IPS-18a (cell line): ENCODE results near the gene LRRC74A.
"Not testable (repeated sequence)": the region's sequence is repeated elsewhere in the genome, so short reads cannot be mapped to it uniquely, and the experiment has no call there.

ENCODE experiments used
- H3K27ac ChIP-seq: one replicate; pipeline ENCODE4 v1.5.1; 2013; ENCODE audit warnings: low read length
- H3K27me3 ChIP-seq: one replicate; pipeline ENCODE4 v1.6.1; 2013; ENCODE audit warnings: mild to moderate bottlenecking, low read length; ENCODE audit not compliant: control insufficient read depth, insufficient read depth
- H3K36me3 ChIP-seq: one replicate; pipeline ENCODE4 v1.6.1; 2013; ENCODE audit warnings: low read depth, low read length; ENCODE audit not compliant: control insufficient read depth
- H3K4me1 ChIP-seq: one replicate; pipeline ENCODE4 v1.6.1; 2013; ENCODE audit warnings: low read depth, low read length; ENCODE audit not compliant: control insufficient read depth
- H3K4me3 ChIP-seq: one replicate; pipeline ENCODE4 v1.5.1; 2013; ENCODE audit warnings: low read length
- H3K9ac ChIP-seq: one replicate; pipeline ENCODE4 v1.6.1; 2013; ENCODE audit warnings: mild to moderate bottlenecking, low read length, moderate library complexity
- H3K9me3 ChIP-seq: one replicate; pipeline ENCODE4 v1.6.1; 2013; ENCODE audit warnings: low read depth, low read length; ENCODE audit not compliant: control insufficient read depth

Gene LRRC74A

DNA sequence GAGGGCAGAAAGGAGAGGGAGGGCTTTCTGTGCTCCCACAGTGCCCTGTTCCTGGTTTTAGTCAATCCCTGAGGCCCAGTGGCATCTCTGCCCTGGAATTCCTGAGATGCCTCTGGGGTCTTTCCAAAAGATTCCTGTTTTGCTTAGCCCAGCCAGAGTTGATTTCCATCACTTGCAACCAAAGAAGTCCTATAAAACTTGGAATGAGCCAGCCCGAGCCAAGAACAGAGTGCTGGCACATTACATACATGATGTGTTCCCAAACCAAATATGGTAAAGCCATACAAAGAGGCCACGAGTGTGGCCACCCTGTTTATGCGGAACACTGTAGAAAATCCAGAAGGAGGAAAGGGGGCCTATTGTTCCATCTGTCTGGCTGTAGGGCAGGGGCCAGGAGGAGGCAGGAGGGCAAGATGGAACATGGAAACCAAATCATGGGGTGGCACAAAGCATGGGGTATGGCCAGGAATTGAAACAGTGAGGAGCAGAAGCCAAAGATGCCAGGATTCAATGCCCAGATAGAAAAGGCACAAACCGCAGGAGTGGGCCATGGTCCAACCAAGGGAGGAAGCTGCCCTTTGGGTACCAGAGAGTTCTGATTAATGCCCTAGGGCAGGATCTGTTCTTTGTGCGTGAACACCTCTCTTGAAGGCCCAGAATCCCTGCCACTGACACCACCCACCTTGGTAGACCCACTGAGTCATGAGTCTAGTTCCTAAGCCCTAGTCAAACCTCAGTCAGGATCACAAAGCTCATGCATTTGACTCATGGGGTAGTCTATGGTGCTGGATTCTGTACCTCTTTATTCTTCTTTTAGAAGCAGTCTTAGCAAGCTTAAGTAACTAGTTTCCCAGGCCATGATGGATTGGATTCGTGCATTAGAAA lies 75.2 kb downstream of the LRRC74A start:
- H3K9me3 ChIP-seq = no peaks in the 10 kb centered on the region
- H3K36me3 ChIP-seq = no peaks in the 10 kb centered on the region
- H3K9ac ChIP-seq = no peak overlapping the region
- no peaks in the 10 kb centered on the region for H3K4me1 ChIP-seq
- no peaks in the 10 kb centered on the region for H3K27me3 ChIP-seq
- no peak overlapping the region for H3K27ac ChIP-seq
- H3K4me3 ChIP-seq = no peak overlapping the region

DNA sequence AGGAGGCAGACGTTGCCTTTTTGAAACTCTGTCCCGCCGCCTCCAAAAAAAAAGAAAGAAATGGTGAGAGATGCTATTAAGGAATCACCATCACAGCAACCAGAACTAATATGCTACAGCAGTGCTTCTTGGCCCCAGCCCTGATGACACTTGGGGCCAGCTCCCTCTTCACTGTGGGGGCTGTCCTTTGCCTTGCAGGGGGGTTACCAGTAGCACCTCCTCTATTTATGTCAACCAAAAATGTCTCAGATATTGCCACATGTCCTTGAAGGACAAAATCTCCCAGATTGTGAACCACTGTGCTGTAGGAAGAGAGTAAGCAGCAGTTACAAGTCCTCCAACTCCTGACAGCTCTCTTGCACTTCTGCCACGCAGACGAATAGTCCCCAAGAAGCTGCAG lies 76.4 kb downstream of the LRRC74A start:
- Histone ChIP-seq H3K9ac (no peak overlapping the region), H3K9me3 (no peaks in the 10 kb centered on the region), H3K36me3 (no peaks in the 10 kb centered on the region), H3K4me3 (no peak overlapping the region), H3K27ac (no peak overlapping the region), H3K4me1 (no peaks in the 10 kb centered on the region), H3K27me3 (no peaks in the 10 kb centered on the region)

DNA sequence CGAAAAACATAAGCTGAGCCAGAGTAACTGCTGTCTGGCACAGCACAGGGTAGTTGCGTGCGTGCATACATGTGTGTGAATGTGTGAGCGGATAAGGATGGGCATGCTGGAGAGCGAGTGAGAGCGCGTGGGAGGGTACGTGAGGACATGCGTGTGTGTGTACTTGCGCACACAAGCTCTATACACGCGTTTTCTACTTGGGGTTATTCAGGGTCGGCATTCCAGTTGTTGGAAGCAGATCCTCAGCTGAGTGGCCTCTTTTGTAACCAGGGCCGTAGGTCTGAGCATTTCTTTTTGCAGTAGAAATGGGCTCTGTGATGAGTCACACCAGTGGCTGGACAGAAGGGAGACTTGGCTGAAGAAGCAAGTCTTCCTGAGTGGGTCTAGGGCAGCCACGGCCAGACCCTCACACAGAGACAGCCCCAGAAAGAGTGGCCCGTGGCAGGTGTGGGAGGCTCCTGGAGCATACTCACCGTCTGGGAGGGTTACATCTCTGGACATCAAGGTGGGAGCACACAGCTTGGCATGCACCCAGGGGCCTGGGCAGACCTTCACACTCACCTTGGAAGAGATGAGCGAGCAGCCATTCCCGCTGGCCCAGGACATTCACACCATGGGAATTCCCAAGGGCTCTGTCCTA lies 78.0 kb downstream of the LRRC74A start:
- H3K4me3 ChIP-seq = no peak overlapping the region

DNA sequence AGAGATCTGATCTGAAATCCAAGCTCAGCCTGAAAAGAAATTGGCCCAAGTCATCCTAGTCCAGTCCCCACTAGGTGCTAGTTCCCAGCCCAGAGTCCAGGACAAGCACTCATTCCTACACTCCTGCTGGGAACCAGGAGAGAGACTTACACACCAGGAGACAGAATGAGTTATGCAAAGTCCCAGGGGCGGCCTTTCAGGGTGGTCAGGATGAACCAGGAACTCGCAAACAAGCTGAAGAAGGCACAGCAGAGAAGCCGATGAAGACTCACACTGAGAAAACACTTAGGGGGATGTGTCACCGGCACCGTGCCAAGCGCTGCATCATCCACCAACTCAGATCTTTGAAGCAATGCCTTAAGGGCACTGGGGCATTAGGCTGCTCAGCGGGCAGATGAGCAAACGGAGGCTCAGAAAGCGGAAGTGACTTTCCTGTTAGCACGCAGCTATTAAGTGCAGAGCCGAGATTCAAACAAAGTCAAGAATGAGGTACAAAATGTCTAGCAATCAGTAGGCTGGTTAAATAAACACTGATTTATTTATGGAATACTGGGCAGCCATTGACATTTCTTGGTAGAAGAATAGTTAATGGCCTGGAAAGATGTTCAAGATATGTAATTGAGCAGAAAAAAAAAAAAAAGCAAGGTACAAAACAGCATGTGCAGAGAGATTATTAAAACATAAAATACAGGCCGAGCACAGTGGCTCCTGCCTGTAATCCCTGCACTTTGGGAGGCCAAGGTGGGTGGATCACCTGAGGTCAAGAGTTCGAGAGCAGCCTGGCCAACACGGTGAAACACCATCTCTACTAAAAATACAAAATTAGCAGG lies 78.7 kb downstream of the LRRC74A start:
- Histone ChIP-seq H3K36me3 (no peaks in the 10 kb centered on the region), H3K27me3 (no peaks in the 10 kb centered on the region), H3K9me3 (no peaks in the 10 kb centered on the region), H3K4me1 (no peaks in the 10 kb centered on the region), H3K4me3 (no peak overlapping the region), H3K27ac (no peak overlapping the region), H3K9ac (no peak overlapping the region)

More for the DNA sequence above, 78.0 kb downstream of the LRRC74A start:
- no peak overlapping the region for H3K27ac ChIP-seq
- H3K9ac ChIP-seq = no peak overlapping the region
- no peaks in the 10 kb centered on the region for H3K36me3 ChIP-seq
- no peaks in the 10 kb centered on the region for H3K9me3 ChIP-seq
- H3K4me1 ChIP-seq = no peaks in the 10 kb centered on the region
- H3K27me3 ChIP-seq = no peaks in the 10 kb centered on the region

DNA sequence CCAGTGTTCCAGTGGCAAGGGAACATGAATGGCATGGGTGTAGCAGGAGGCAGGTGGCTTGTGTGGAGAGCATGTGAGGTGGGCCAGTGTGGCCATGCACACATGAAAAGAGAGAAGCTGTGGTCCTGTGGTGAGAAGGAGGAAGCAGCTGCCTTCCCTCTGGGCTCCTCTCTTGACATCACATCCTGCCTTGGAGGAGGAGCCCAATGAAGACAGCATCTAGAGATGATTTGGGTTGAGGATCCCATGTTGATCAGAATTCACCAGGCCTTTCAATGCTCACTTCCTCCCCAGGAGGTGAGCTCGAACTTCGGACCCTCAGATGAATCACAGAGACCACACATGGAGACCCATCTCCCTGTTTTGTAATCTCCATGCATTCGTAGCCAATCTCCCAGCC lies 82.6 kb downstream of the LRRC74A start:
- Histone ChIP-seq H3K9me3 (no peaks in the 10 kb centered on the region), H3K4me3 (no peak overlapping the region), H3K4me1 (no peaks in the 10 kb centered on the region), H3K27ac (no peak overlapping the region), H3K9ac (no peak overlapping the region), H3K36me3 (no peaks in the 10 kb centered on the region), H3K27me3 (no peaks in the 10 kb centered on the region)

DNA sequence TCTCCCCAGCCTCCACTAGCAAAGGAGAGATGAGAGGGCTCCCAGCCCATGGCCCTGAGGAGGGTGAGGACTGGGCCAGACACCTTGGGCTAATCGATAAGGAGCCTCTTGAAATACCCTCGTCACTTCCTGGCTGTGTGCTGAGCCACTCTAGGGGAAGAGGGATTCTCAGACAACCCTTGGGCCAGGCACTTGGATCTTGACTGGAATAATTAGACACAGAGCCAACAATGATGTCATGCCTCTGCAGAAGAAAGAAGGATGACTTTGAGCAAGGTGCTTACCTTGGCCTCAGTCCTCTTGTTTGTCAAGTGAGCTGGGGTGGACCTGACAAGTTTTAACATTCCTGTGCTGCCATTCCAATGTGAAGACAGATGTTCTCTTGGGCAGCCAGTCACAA lies 83.1 kb downstream of the LRRC74A start:
- no peak overlapping the region for H3K27ac ChIP-seq

DNA sequence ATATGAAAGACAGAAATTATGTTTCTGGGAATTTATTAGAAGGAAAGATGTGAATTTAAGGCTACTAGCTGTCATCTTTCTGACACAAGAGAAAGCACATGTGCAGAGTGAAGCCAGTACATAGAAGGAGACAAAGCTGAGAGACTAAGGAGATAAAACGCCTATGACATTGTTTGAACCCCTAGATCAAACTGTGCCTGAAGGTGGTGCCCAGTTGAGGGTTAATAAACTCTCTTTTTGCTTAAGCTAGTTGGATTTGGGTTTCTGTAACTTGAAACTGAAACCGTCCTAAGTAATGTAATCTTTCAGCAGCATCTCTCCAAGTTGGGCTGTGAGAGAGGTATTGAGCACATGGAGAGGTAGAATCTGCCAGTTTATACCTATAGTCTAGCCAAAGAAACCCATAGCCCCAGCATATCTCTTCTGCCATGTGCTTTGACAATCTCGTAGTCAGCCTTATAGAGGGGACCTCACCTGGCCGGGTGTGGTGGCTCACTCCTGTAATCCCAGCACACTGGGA lies 84.2 kb downstream of the LRRC74A start:
- H3K9ac ChIP-seq = no peak overlapping the region
- no peaks in the 10 kb centered on the region for H3K27me3 ChIP-seq
- no peak overlapping the region for H3K4me3 ChIP-seq
- H3K27ac ChIP-seq = no peak overlapping the region
- H3K9me3 ChIP-seq = no peaks in the 10 kb centered on the region
- no peaks in the 10 kb centered on the region for H3K36me3 ChIP-seq
- H3K4me1 ChIP-seq = no peaks in the 10 kb centered on the region

More for the DNA sequence above, 83.1 kb downstream of the LRRC74A start:
- Histone ChIP-seq H3K27me3 (no peaks in the 10 kb centered on the region), H3K4me3 (no peak overlapping the region), H3K4me1 (no peaks in the 10 kb centered on the region), H3K9me3 (no peaks in the 10 kb centered on the region), H3K9ac (no peak overlapping the region), H3K36me3 (no peaks in the 10 kb centered on the region)

DNA sequence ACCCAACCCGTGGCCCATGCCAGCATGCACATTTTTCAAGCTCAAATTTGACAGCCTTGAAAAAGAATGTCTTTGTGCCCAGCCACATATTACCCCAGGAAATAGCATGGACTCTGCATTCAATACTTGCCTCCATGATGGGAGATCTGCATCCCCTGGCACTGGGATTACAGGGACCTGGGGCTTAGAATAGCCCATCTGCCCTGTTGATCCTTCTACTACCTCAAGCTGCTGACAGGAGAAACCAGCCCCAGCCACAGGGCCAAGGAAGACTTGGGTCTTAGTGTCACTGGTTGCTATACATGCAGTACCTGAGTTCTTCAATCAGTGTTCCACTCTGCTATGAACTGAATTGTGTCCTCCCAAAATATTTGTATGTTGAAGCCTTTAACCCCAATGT lies 85.3 kb downstream of the LRRC74A start:
- no peaks in the 10 kb centered on the region for H3K27me3 ChIP-seq
- H3K4me1 ChIP-seq = no peaks in the 10 kb centered on the region
- H3K27ac ChIP-seq = no peak overlapping the region
- H3K4me3 ChIP-seq = no peak overlapping the region
- H3K9ac ChIP-seq = no peak overlapping the region
- no peaks in the 10 kb centered on the region for H3K36me3 ChIP-seq
- H3K9me3 ChIP-seq = no peaks in the 10 kb centered on the region

DNA sequence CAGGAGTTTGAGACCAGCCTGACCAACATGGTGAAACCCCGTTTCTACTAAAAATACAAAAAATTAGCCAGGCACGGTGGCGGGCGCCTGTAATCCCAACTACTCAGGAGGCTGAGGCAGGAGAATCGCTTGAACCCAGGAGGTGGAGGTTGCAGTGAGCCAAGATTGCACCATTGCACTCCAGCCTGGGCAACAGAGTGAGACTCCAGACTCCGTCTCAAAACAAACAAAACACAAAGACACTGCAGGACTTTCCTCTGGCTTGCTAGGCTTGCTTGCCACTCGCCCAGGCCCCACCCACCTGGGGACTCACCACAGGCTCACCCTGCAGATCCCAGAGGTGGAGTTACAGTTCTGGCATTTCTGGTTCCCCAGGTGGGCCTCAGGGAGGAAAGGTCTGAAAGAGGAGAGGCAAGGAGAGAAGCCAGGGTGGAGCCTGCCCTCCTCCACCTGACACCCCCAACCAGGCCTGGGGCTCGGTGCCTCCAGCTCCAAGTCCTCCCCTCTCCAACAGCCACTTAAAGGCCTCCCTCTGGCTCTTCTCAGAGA lies 88.4 kb downstream of the LRRC74A start:
- H3K9me3 ChIP-seq, H3K36me3 ChIP-seq, H3K27ac ChIP-seq, H3K4me3 ChIP-seq, H3K9ac ChIP-seq, H3K27me3 ChIP-seq: not testable (repeated sequence)
- peaks cover 28% of the 10 kb centered on the region for H3K4me1 ChIP-seq

DNA sequence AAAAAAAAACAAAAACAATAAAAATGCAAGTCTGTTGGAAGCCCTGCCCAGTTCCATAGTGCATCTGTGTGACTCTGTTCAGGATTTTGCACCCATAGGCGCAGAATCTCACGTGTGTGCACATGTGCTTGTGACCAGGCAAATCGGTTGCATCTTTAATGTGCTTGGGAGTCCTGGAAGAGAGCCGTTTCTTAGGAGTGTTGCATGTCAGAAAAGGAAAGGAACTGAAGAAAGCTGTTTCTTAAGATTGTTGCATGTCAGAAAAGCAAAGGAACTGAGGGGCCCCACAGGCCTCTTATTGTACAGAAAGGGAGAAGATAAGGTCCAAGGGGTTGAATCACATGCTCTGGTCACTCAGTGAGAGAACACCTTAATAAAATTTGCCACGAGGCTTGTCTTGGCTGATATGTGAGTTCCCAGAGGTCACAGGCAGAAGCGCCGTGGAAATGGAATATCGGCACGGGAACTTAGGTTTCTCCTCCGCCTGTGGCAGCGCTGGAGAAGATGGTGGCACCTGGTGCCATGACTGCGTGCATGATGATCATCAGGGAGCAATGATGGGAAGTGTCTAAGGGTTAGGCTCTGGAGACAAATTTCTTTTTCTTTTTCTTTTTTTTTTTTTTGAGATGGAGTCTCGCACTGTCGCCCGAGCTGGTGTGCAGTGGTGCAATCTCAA lies 90.0 kb downstream of the LRRC74A start:
- H3K27me3 ChIP-seq = no peaks in the 10 kb centered on the region
- H3K9me3 ChIP-seq = no peaks in the 10 kb centered on the region
- H3K4me3 ChIP-seq = no peak overlapping the region
- H3K9ac ChIP-seq = no peak overlapping the region
- H3K27ac ChIP-seq = no peak overlapping the region
- no peaks in the 10 kb centered on the region for H3K36me3 ChIP-seq
- H3K4me1 ChIP-seq = peaks cover 44% of the 10 kb centered on the region
